DOHH2 (cell line): ENCODE measurements around the gene ALKBH7.
"Not testable (repeated sequence)": the region's sequence is repeated elsewhere in the genome, so short reads cannot be mapped to it uniquely, and the experiment has no call there.

ENCODE experiments used
- CTCF ChIP-seq: fragments of 200-600 bp; sonication (generic); IDR thresholded peaks from one replicate; pipeline ENCODE4 v1.5.1; 2014; ENCODE audit warnings: antibody characterized with exemption, mild to moderate bottlenecking, low read depth, low read length; ENCODE audit not compliant: poor library complexity, severe bottlenecking
- EZH2phosphoT487 ChIP-seq: fragments of 200-600 bp; sonication (generic); IDR thresholded peaks from 2 replicates; pipeline ENCODE4 v1.6.1; 2017; ENCODE audit warnings: borderline replicate concordance, mild to moderate bottlenecking, antibody characterized with exemption, low read length, moderate library complexity, mixed read lengths

GRCh38 chr19:6360857-6361216 is 11.8 kb upstream of the ALKBH7 start:
- TF ChIP-seq CTCF, EZH2phosphoT487: not testable (repeated sequence)
